NAMALWA (cell line): Measurements from ENCODE around the gene MCF2.
"Not testable (repeated sequence)": the region's sequence is repeated elsewhere in the genome, so short reads cannot be mapped to it uniquely, and the experiment has no call there.

ENCODE experiments used
- DNase-seq: peaks from one replicate; pipeline ENCODE4 v3.0.0-alpha.2; 2015; ENCODE audit warnings: low spot score

MCF2 gene, protein sequence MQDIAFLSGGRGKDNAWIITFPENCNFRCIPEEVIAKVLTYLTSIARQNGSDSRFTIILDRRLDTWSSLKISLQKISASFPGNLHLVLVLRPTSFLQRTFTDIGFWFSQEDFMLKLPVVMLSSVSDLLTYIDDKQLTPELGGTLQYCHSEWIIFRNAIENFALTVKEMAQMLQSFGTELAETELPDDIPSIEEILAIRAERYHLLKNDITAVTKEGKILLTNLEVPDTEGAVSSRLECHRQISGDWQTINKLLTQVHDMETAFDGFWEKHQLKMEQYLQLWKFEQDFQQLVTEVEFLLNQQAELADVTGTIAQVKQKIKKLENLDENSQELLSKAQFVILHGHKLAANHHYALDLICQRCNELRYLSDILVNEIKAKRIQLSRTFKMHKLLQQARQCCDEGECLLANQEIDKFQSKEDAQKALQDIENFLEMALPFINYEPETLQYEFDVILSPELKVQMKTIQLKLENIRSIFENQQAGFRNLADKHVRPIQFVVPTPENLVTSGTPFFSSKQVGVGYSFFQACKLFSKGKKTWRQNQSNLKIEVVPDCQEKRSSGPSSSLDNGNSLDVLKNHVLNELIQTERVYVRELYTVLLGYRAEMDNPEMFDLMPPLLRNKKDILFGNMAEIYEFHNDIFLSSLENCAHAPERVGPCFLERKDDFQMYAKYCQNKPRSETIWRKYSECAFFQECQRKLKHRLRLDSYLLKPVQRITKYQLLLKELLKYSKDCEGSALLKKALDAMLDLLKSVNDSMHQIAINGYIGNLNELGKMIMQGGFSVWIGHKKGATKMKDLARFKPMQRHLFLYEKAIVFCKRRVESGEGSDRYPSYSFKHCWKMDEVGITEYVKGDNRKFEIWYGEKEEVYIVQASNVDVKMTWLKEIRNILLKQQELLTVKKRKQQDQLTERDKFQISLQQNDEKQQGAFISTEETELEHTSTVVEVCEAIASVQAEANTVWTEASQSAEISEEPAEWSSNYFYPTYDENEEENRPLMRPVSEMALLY

GRCh38 chrX:139708067-139708466 lies at the start of gene MCF2:
Gene MCF2, minus strand, starts transcription at chrX:139708167. Its CDS starts 56,423 bp downstream, at chrX:139651744.
- no peak for DNase-seq

DNA sequence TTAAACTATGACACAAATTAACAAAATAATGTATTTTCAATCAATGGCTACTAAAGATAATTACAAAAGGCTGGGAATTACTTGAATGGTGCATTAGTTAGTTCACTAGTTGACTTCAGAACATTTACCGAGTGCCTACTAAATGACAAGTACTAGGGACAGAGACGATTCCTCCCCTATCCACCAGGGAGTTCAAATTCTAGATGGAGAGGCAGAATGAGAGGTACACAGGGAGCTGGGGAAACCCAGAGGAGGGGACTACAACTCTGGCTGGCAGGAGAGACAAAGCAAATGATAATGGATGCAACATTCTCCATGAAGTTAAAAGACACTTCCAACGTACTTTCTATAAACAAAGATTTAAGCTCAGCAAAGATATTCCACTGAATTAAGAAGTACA lies 43.1 kb upstream of the MCF2 start:
- DNase-seq: no peak

DNA sequence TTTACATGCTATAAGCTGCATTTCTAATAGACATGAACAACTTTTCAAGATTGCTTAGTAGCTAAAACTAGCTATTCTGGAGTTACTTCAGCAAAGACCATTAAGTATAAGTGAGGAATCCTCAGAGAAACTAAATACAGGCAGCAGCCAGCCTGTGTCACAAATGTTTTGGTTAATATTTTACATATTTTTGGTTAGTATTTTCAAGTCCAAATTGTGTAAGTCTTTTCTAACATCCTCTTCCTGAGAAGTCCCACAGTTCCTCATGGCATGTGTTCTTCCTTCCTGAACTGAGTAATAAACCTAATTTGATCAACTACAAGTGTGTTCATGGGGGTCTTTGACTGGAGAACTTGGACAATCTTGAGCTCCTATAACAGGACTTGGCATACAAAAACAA lies 42.4 kb upstream of the MCF2 start:
- DNase-seq: no peak

DNA sequence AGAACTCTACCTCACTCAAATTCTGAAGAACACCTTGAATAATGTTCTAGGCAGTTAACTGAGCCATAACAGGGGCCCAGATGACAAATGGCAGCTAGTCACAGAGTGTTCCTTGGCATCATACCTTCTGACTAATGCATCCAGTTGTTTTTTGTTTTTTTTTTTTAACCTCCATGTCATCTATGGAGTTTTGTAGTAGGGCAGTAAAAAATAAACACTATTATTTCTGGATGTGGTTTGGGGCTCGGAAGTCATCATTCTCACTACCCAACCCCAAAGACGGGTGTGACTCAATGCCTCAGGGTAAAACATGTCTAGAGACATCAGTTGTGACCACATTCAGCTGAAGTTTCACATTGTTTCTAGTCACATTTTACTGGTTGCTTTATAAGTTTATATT lies 31.2 kb upstream of the MCF2 start:
- no peak for DNase-seq

- DNase-seq: no peak
Measured at GRCh38 chrX:139738581-139738980, 30.6 kb upstream of the MCF2 start.

DNA sequence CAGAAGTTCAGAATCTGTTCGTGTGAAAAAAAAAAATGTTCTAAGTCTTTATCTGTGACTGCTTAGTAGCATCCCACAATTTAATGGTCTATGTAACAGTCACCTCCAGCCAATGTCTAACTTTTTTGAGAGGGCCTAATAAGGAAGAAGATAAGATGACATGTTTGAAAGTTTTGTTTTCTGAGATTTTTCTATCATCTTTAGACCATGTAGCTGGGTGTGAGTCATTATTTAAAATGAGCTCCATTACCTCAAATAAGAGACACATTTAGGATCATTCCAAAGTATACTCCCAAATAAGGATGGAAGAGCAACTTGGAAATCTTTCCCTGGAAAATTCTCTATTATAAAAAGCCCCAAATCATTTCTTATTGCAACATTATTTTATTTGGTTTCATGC lies 28.2 kb upstream of the MCF2 start:
- DNase-seq: no peak

DNA sequence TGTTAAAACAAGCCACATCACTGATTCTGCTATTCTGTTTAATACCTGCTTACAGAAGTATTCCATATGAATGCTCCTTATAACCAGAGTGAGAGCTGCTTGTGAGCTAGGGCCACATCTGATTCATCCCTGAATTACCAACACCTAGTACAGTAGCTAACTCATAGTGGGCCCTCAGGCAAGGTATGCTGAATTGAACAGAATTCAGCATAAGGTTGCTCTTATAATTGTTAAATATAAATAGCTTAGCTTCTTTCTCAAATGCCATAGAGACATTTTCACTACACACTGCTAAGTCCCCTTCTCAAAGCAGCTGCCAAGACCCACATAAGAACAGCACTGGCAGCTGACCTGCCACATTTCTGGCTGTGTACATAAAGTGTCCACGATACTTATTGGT lies 27.0 kb upstream of the MCF2 start:
- DNase-seq: no peak

GRCh38 chrX:139725720-139726119 lies 17.8 kb upstream of the MCF2 start:
- DNase-seq: no peak

DNA sequence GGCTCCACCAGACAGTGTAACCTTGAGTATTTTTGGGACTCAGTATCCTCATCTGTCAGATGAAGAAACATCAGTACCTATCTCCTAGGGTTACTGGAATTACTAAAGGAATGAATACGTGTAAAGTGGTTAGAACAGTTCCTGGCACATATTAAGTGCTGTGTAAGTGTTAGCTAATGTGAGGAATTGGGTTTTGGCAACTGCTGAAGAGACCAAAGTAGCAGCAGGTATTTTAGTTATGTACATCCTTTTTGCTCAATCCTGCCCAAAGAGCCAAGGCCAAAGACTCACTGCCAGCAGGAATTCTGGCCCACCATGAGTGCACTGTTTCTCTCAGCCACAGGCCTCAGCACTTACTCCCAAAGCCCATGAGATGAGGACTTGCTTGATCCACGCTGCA lies 16.7 kb upstream of the MCF2 start:
- no peak for DNase-seq

GRCh38 chrX:139720979-139721378 lies 13.0 kb upstream of the MCF2 start:
- DNase-seq: no peak

- DNase-seq: no peak
Measured at GRCh38 chrX:139720136-139720535, 12.2 kb upstream of the MCF2 start.

DNA sequence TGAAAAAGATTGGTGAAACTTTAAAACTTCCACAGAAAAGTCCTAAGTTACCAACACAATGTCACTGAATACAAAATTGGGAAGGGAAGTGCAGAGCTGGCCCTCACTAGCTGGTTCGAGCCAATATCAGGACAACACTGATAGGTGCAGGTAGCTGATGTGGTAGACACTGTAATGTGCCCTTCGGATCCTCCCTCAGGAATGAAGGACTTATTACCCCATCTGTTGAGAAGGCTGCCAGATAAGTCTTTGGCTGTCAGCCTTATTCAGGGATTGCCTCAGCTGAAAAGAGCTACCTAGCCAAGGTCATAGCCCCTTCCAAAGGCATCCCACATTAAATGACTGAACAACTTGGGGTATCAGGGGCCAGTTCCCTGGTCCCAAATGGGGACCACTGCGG lies 5.3 kb downstream of the MCF2 start:
- no peak for DNase-seq

GRCh38 chrX:139692908-139693307 lies 15.1 kb downstream of the MCF2 start:
- DNase-seq: no peak

- no peak for DNase-seq
Measured at GRCh38 chrX:139692506-139692849, 15.5 kb downstream of the MCF2 start.

DNA sequence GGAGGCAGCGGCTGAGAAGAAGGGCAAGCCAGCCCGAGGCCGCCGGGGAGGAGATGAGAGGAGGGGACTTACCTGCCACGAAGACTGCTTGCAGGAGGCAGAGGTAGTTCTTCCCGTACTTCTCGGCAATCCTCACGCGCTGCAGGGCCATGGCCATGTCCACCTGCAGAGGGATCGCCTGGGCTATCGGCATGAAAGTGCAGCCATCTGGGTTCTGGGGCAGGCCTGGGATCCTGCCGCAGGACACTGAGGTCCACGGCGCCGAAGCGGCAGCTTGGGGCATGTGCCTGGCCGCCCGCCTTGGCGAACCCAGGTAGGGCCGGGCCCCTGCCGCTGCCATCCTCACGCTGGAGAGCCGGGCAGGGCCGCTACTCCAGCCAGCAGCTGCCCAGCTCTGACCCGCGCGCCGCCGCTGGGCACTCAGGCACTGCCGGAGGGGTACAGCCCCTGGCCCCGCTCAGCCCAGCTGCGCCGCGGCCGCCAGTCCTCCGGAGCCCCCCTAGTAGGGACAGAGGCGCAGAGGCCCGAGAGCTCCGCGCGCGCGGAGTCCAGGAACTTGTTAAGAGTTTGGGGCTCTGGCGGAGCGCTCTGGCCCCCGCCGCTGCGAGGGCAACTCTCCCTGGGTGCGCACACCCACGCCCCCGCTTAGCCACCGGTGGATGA lies 16.0 kb downstream of the MCF2 start:
- DNase-seq: no peak

- no peak for DNase-seq
Measured at GRCh38 chrX:139691493-139691842, 16.5 kb downstream of the MCF2 start.

DNA sequence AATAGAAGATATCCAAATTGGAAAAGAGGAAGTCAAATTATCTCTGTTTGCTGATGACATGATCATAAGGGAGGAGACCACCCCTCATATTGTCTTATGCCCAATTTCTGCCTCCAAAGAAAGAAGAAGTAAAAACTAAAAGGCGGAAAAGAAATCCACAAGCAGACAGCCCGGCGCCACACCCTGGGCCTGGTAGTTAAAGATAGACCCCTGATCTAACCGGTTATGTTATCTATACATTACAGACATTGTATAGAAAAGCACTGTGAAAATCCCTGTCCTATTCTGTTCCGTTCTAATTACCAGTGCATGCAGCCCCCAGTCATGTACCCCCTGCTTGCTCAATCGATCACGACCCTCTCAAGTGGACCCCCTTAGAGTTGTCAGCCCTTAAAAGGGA lies 22.8 kb downstream of the MCF2 start:
- not testable (repeated sequence) for DNase-seq

GRCh38 chrX:139680356-139680755 lies 27.6 kb downstream of the MCF2 start:
- no peak for DNase-seq

DNA sequence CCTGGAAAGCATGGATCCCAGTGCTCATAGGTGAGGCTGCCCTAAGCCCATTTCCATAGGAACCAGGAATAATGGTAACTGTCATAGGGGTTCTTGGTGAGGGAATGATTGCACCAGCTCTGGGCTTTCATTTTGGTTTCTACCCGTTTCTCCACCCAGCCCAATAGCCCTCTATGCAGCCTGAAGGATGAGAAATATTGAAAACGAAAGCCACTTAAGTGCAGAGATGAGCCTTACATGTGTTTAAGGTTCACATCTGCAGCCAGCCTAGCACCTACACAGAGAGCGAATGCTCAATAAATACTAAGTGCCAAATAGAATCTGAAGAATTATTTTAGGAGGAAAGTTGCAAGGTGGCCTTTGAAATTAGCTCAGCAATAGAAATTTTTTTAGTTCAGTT lies 60.4 kb downstream of the MCF2 start:
- no peak for DNase-seq

DNA sequence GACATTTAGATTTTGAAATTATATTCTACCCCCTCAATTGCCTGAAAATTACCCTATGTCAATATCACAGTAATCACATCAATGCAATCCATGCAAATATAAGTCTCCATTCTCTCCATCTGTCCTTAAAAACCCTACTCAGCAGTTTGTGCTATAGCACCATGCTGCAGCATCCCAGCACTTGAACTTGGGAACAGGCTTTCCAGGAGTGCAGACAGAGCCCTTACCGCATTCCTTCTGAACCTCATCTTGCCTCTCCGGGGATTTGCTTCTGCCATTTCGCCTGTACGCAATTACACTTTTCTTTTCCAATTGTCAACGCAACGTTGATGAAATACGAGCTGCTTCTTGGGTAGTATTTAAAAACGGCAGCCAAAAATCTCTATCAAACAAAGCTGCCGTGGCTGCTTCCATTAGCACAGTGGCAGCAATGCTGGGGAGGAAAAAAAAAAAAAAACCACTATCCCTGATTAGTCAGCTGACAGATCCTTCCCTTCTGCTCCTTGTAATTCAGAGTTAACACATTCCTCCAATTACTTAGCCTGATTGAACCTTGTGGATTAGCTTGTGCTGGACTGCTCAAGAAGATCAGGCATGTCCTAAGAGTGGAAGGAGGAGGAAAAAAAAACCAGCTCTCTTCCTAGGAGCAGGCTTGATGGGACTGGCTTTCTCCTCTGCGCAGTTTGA lies 65.6 kb downstream of the MCF2 start:
- DNase-seq: no peak

- no peak for DNase-seq
Measured at GRCh38 chrX:139640259-139640658, 67.7 kb downstream of the MCF2 start.

GRCh38 chrX:139639253-139639652 lies 68.7 kb downstream of the MCF2 start:
- DNase-seq: no peak
